Activated naive CD4-positive, alpha-beta T cell treated with anti-CD3 and anti-CD28 coated beads, Interleukin-2, amount 10 ng/mL, durations not matched to agents 7 days and 5 days (primary cell): Measurements from ENCODE around the gene RNF113B.

Experiments used
- CTCF ChIA-PET: fragments of 350-600 bp; sonication (Branson Sonifier 250); formaldehyde crosslinking; loops from one replicate; lab custom pipeline; 2021; ENCODE audit warnings: antibody characterized with exemption; lab: Charles Lee
- DNase-seq: peaks from one replicate; pipeline ENCODE4 v3.0.0-alpha.2; 2020
- H3K27ac Mint-ChIP-seq: one replicate; pipeline ENCODE4 v1.8.0; 2021; ENCODE audit warnings: mild to moderate bottlenecking, moderate library complexity, mixed read lengths
- H3K27me3 Mint-ChIP-seq: one replicate; pipeline ENCODE4 v1.8.0; 2021; ENCODE audit warnings: mild to moderate bottlenecking, mixed read lengths
- H3K36me3 Mint-ChIP-seq: one replicate; pipeline ENCODE4 v1.8.0; 2021; ENCODE audit warnings: mixed read lengths
- H3K4me1 Mint-ChIP-seq: one replicate; pipeline ENCODE4 v1.8.0; 2021; ENCODE audit warnings: mixed read lengths
- H3K4me3 Mint-ChIP-seq: one replicate; pipeline ENCODE4 v1.8.0; 2021; ENCODE audit warnings: mild to moderate bottlenecking, moderate library complexity, mixed read lengths
- H3K9me3 Mint-ChIP-seq: one replicate; pipeline ENCODE4 v1.8.0; 2021; ENCODE audit warnings: mixed read lengths

Gene RNF113B

GRCh38 chr13:98144801-98145350 is 32.2 kb downstream of the RNF113B start:
- Mint-ChIP-seq H3K4me1 (peaks cover 15% of the 10 kb centered on the region), H3K27me3 (peaks cover 73% of the 10 kb centered on the region), H3K36me3 (no peaks in the 10 kb centered on the region), H3K27ac (no peak overlapping the region), H3K9me3 (no peaks in the 10 kb centered on the region), H3K4me3 (peak overlapping the region; percentile 3)
- DNase-seq, result no peak
- CTCF ChIA-PET, result no interaction called here

- Mint-ChIP-seq H3K9me3 (no peaks in the 10 kb centered on the region), H3K4me3 (peak overlapping the region; percentile 68), H3K27me3 (peaks cover 77% of the 10 kb centered on the region), H3K36me3 (no peaks in the 10 kb centered on the region), H3K4me1 (peaks cover 15% of the 10 kb centered on the region), H3K27ac (no peak overlapping the region)
- no peak for DNase-seq
- CTCF ChIA-PET, result no interaction called here
These were observed 32.9 kb downstream of the RNF113B start for GRCh38 chr13:98144027-98144741.

GRCh38 chr13:98143601-98144026 is 33.5 kb downstream of the RNF113B start:
- Mint-ChIP-seq H3K4me3 (peak overlapping the region; percentile 68), H3K36me3 (no peaks in the 10 kb centered on the region), H3K4me1 (peaks cover 15% of the 10 kb centered on the region), H3K27ac (no peak overlapping the region), H3K27me3 (peaks cover 81% of the 10 kb centered on the region), H3K9me3 (no peaks in the 10 kb centered on the region)
- CTCF ChIA-PET, result no interaction called here
- no peak for DNase-seq

GRCh38 chr13:98143157-98143553 is 33.9 kb downstream of the RNF113B start:
- H3K36me3 Mint-ChIP-seq, result no peaks in the 10 kb centered on the region

GRCh38 chr13:98142380-98143156 is 34.5 kb downstream of the RNF113B start, which contains the start of gene FARP1:
Gene FARP1 (plus strand): TSS chr13:98143094. CDS start chr13:98213243, 70,149 bp downstream.
- Mint-ChIP-seq H3K27ac (no peak within 1 kb of the TSS), H3K4me1 (peaks cover 15% of the 10 kb centered on the region), H3K36me3 (no peaks in the 10 kb centered on the region), H3K27me3 (peaks cover 83% of the 10 kb centered on the region), H3K4me3 (peak within 1 kb of the TSS; percentile 72), H3K9me3 (no peaks in the 10 kb centered on the region)
- CTCF ChIA-PET, result no interaction called here
- peak; percentile 71 for DNase-seq

More at GRCh38 chr13:98143157-98143553, 33.9 kb downstream of the RNF113B start:
- Mint-ChIP-seq H3K9me3 (no peaks in the 10 kb centered on the region), H3K4me3 (no peak overlapping the region), H3K27ac (no peak overlapping the region), H3K27me3 (peaks cover 85% of the 10 kb centered on the region), H3K4me1 (peaks cover 15% of the 10 kb centered on the region)
- CTCF ChIA-PET, result no interaction called here
- DNase-seq, result no peak

GRCh38 chr13:98141509-98142379 is 35.3 kb downstream of the RNF113B start:
- CTCF ChIA-PET, result no interaction called here
- Mint-ChIP-seq H3K27me3 (peaks cover 80% of the 10 kb centered on the region), H3K36me3 (no peaks in the 10 kb centered on the region), H3K4me1 (peaks cover 15% of the 10 kb centered on the region), H3K9me3 (no peaks in the 10 kb centered on the region), H3K4me3 (peak overlapping the region; percentile 59), H3K27ac (no peak overlapping the region)
- no peak for DNase-seq

GRCh38 chr13:98141091-98141490 is 36.0 kb downstream of the RNF113B start:
- no peak overlapping the region for H3K27ac Mint-ChIP-seq
- peaks cover 15% of the 10 kb centered on the region for H3K4me1 Mint-ChIP-seq
- no peak for DNase-seq
- H3K27me3 Mint-ChIP-seq, result peaks cover 78% of the 10 kb centered on the region
- no peak overlapping the region for H3K4me3 Mint-ChIP-seq
- CTCF ChIA-PET, result no interaction called here
- H3K36me3 Mint-ChIP-seq, result no peaks in the 10 kb centered on the region
- H3K9me3 Mint-ChIP-seq, result no peaks in the 10 kb centered on the region

GRCh38 chr13:98134901-98135300 is 42.2 kb downstream of the RNF113B start:
- H3K27ac Mint-ChIP-seq, result no peak overlapping the region
- H3K4me1 Mint-ChIP-seq, result no peaks in the 10 kb centered on the region
- peaks cover 35% of the 10 kb centered on the region for H3K27me3 Mint-ChIP-seq
- CTCF ChIA-PET, result no interaction called here
- H3K36me3 Mint-ChIP-seq, result no peaks in the 10 kb centered on the region
- no peak overlapping the region for H3K4me3 Mint-ChIP-seq
- H3K9me3 Mint-ChIP-seq, result no peaks in the 10 kb centered on the region
- no peak for DNase-seq

GRCh38 chr13:98133946-98134345 is 43.1 kb downstream of the RNF113B start:
- Mint-ChIP-seq H3K27me3 (peaks cover 27% of the 10 kb centered on the region), H3K9me3 (no peaks in the 10 kb centered on the region), H3K4me3 (no peak overlapping the region), H3K36me3 (no peaks in the 10 kb centered on the region), H3K27ac (no peak overlapping the region), H3K4me1 (no peaks in the 10 kb centered on the region)
- DNase-seq, result no peak
- CTCF ChIA-PET, result interaction anchor here (0.8 kb wide), 1 partner anchor 15 kb away, joined by 3 read pairs; no protein-coding TSS in a partner anchor

GRCh38 chr13:98129059-98129746 is 47.9 kb downstream of the RNF113B start:
- no peaks in the 10 kb centered on the region for H3K36me3 Mint-ChIP-seq
- DNase-seq, result no peak
- CTCF ChIA-PET, result no interaction called here

More at GRCh38 chr13:98129059-98129746, 47.9 kb downstream of the RNF113B start:
- Mint-ChIP-seq H3K4me3 (no peak overlapping the region), H3K9me3 (peaks cover 4% of the 10 kb centered on the region), H3K27me3 (peaks cover 8% of the 10 kb centered on the region), H3K4me1 (no peaks in the 10 kb centered on the region), H3K27ac (no peak overlapping the region)
